NCI-H2227 treated with DMSO at 0.1 percent for 48 hours (cell line): ENCODE results near the gene GABPB2.
"Not testable (repeated sequence)": the region's sequence is repeated elsewhere in the genome, so short reads cannot be mapped to it uniquely, and the experiment has no call there.

Experiments
- DNase-seq: peaks from one replicate; lab custom pipeline; 2025; lab: John Stamatoyannopoulos, UW

Gene GABPB2

DNA sequence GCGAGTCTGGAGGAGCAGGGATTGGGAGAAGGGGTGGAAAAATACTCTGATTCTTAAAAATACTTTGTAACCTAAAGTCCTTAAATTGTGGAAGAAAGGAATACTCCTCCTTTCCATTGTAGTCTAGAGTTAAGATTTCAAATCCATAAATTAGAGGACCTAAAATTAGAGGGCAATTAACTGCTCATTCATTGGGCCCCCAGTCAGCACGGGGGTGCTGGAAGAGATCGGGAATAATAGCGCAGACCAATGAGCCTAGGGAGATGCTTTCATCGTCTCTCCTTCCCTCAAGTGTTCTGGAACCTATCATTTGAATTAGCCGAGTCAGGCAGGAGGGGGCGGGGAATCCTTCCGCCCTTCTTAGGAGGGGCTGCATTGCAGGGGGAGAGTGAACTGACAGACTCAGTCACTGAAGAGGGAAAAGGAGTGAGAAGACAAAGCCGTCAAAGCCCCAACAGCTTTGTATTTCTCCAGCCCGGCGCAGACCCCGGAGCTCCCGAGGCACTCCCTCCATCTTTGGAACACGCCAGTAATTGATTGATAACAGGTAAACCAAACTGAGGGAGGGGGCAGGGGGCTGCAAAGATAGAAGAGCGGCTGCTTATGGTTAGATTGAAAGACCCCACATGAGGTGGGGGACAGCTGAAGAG lies 10.4 kb upstream of the GABPB2 start, which contains the start of gene MLLT11:
Gene MLLT11 (plus strand): TSS at position 391 of the 650 bp plus-strand sequence. CDS start 6,828 bp downstream, outside the sequence.
- DNase-seq, result peak; percentile 89

DNA sequence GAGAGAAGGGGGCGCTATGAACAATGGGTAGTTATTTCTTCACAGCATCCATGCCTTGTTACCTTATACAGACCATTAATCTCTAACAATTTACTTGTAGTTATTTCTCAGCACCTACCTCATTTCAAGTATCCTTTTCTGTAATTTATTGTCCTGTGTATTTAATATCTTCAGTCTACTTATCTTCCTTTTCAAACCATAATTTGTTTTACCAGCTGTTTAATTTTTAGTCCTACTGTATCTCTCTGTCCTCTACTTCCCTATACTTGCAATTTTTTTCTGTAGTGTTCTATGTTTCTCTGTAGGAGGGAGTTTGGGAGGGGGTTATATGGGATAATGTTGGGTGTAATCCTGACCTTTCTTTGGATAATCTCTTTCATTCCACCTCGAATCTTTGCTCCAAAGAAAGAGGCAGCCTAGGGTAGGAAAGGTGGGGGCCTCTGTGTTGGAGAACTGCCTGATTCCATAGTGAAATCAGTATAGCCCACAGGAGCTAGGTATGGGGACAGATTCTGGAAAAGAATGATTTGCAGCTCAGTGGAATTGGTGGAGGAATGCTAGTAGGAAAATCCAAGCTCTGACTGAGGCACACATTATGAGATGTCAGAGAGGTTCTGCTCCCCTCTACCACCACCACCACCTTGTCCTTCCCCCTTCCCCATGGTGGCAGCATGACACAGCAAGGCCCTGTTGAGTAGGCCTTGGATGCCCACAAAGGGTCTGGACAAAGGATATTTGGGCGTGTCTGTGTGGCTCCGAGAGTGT lies 9.7 kb upstream of the GABPB2 start:
- DNase-seq, result peak; percentile 64

DNA sequence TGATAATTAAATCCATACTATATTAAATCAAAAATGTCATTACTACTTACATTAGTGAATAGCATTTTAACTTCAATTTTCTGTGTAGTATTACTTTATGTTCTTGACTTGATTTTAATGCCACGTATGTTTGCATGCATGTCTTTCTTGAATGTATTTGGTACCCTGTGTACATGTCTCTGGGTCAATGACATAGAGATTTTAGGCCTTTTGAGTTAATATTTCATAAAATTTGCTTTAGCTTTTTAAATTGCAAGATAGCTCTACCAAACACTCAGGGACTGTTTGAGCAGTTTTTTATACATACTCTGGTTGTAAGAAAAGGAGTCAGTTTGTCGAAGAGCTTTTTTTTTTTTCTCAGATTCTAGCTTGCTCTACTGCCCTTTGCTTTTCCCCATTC lies 8.9 kb upstream of the GABPB2 start:
- no peak for DNase-seq

DNA sequence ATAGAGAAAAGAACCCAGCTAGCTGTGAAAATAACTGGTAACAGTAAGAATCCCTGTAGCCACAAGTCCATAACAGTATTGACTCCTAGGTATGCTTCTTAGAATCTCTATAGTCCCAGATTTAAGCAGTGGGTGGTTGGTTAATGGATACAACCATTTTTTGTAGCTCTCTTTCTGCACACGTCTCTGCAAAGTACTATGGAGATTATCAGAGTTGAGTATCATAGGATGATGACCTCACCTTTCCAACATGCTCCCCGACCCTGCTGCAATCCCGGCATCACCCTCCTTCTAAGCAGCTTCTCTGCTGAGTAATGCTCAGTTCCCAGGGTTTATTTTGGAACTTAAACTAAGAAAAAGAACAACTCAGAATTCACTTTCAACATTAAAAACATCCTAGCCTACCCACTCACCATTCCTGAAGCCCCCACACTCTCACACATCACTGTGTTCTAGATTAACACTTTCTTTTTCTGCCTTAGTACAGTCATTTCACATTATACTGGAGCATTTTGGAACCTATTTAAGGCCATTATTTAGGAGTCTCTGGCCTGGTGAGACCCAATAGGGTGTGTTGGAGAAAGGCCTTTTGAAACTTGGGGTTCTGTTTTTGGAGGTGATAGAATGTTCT lies 7.7 kb upstream of the GABPB2 start:
- DNase-seq, result no peak

DNA sequence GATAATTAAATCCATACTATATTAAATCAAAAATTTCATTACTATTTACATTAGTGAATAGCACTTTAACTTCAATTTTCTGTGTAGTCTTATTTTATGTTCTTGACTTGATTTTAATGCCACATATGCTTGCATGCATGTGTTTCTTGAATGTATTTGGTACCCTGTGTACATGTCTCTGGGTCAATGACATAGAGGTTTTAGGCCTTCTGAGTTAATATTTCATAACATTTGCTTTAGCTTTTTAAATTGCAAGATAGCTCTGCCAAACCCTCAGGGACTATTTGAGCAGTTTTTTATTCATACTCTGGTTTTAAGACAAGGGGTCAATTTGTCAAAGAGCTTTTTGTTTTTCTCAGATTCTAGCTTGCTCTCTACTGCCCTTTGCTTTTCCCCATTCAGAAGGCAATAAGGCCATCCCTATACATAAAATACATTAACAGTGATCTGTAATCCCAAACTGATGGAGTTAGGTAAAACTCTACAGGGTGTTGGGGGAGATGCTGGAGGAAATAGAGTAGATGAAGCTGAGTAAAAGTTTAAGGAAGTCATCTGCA lies 5.4 kb upstream of the GABPB2 start:
- DNase-seq, result no peak

DNA sequence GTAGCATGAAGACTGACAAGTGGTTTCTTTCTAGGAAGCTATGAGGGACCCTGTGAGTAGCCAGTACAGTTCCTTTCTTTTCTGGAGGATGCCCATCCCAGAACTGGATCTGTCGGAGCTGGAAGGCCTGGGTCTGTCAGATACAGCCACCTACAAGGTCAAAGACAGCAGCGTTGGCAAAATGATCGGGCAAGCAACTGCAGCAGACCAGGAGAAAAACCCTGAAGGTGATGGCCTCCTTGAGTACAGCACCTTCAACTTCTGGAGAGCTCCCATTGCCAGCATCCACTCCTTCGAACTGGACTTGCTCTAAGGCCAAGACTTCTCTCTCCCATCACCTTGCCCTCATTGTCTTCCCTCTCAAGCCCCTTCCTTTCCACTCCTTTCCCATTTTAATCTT lies 3.4 kb upstream of the GABPB2 start:
- DNase-seq, result no peak

DNA sequence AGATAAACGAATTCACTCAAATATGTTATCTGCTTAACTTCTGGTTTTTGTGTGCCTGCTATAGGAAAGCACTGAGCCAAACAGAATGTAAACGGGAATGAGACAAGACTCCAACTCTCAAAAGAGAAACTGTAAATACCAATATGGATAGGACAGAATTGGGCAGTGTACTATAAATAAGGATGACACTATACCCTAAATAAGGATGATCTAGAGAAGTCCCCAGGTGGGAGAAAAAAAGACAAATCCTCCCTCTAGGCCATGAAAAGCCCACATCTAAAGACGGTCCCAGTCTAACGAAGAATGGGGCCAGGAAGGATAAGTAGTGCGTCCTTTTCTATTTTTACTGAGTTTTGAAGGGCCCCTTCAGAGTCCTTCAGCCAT lies 1.5 kb upstream of the GABPB2 start:
- DNase-seq, result no peak

DNA sequence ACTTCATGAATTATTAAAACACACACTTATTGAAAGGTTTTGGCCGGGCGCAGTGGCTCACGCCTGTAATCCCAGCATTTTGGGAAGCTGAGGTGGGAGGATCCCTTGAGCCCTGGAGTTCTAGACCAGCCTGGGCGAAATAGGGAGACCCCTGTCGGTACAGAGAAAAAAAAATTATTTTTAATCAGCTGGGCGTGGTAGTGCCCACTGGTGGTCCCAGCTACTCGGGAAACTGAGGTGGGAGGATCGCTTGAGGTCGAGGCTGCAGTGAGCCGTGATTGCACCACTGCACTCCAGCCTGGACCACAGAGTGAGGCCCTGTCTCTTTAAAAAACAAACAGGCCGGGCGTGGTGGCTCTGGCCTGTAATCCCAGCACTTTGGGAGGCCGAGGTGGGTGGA lies 1.7 kb downstream of the GABPB2 start:
- no peak for DNase-seq

DNA sequence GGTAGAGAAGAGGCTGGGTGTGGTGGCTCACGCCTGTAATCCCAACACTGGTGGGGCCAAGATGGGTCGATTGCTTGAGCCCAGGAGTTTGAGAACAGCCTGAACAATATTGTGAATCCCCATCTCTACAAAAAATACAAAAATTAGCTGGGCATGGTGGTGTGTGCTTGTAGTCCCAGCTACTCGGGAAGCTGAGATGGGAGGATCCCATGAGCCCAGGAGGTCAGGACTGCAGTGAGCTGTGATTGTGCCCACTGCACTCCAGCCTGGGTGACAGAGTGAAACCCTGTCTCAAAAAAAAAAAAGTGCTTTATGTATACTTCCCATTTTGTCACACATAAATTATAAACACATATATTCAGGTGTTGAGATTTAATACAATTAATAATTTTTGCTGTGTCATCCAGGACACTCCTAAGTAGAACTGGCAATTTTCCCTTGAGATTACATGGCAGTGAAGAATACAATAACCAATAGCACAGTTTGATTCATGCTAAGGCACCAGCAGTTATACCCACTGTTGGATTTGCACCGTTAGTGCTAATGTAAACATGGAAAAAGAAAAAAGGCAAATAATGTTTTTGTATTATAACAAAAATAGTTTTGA lies 15.5 kb downstream of the GABPB2 start:
- DNase-seq, result no peak

DNA sequence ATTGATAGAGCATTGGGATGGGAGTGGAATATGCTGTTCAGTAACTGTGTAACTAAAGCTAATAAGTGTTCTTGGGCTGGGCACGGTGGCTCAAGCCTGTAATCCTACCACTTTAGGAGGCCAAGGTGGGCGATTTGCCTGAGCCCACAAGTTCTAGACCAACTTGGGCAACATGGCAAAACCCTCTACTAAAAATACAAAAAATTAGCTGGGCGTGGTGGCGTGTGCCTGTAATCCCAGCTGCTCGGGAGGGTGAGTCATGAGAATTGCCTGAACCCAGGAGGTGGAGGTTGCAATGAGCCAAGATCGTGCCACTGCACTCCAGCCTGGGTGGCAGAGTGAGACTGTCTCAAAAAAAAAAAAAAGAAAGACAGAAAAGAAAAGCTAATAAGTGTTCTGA lies 26.9 kb downstream of the GABPB2 start:
- not testable (repeated sequence) for DNase-seq

DNA sequence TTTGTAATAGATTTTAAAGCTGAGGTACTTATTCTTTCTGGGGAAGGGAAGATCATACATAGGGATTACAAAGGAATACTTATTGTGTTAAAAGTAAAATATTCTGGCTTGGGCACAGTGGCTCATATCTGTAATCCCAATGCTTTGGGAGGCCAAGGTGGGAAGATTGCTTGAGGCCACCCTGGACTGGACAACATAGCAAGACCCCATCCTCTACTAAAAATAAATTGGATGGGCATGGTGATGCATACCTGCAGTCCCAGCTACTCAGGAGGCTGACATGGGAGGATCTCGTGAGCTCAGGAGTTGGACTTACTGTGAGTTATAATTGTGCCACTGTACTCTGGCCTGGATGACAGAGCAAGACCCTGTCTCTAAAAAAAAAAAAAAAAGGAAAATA lies 27.6 kb downstream of the GABPB2 start:
- no peak for DNase-seq

DNA sequence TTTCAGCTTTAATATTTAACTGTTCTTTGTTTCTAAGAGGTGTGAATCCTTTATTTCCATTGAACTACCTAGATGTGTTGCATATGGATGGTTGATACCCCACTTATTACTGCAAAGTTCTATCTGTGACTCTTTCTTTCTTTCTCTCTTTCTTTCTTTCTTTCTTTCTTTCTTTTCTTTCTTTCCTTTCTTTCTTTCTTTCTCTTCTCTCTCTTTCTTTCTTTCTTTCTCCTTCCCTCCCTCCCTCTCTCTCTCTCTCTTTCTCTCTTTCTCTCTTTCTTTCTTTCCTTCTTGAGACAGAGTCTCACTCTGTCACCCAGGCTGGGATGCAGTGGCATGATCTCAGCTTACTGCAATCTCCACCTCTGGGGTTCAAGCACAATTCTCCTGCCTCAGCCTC lies 34.1 kb downstream of the GABPB2 start:
- DNase-seq, result no peak

DNA sequence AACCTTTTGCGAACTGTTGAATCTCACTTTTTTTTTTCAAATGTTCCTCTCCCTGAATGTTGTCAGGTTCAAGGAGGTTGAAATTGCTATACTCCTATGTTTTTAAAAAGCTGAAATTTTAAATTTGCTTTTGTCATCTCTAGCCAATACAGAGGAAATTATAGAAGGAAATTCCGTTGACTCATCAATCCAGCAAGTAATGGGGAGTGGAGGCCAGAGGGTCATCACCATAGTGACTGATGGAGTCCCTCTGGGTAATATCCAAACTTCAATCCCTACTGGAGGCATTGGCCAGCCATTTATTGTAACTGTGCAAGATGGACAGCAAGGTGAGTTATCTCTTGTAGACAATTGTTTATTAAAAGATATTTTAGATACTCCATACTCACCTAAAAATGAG lies 36.3 kb downstream of the GABPB2 start:
- no peak for DNase-seq

DNA sequence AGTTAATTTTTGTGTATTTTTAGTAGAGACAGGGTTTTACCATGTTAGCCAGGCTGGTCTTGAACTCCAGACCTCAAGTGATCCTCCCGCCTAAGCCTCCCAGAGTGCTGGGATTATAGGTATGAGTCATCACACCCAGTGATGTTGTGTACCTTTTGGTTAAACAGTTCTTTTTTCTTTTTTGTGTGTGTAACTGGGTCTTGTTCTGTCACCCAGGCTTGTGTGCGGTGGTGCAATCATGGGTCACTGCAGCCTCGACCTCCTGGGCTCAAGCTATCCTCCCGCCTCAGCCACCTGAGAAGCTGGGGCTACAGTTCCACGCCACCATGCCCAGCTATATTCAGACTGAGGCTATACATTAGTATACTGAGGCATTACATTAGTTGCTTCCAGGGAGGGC lies 37.8 kb downstream of the GABPB2 start:
- DNase-seq, result no peak

DNA sequence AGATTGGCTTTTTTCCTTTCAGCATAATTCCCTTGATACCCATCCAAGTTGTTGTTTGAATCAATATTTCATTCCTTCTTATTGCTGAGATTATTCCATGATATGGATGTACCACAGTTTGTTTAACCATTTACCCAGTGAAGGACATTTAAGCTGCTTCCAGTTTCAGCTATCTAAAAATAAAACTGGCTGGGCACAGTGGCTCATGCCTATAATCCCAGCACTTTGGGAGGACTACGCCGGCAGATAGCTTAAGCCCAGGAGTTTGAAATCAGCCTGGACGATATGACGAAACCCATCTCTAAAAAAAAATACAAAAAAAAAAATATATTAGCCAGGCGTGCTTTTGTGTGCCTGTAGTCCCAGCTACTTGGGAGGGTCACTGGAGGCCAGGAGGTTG lies 43.3 kb downstream of the GABPB2 start:
- no peak for DNase-seq

DNA sequence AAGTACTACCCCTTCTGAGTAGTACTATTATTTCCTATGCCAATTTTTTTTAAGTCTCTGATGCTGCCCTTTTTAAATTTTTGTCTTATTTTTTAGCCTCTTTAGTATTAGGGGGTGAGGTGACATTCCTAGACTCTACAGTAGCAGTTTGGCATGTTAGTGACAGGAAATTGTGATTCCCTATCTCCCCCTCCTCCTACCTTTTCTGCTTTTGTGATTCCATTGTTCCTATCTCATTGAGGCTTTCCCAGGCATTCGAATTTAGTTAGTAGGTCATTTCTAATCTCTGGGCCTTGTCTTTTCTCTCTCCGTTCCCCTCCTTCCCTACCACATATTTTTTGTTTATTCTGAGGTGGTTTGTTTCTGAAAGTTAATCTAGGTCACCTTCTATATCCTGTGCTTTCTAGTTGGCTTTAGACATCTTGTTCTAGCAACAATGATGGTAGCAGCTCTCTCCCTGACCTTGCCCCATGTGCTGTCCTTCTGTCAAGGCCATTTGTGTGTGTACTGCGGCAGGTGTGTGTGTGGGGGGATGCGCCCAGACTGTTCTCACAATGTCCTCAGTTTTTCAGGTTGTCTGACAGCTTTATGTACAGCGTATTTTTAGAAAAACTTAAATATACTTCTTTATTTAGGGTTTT lies 54.3 kb downstream of the GABPB2 start:
- DNase-seq, result no peak

DNA sequence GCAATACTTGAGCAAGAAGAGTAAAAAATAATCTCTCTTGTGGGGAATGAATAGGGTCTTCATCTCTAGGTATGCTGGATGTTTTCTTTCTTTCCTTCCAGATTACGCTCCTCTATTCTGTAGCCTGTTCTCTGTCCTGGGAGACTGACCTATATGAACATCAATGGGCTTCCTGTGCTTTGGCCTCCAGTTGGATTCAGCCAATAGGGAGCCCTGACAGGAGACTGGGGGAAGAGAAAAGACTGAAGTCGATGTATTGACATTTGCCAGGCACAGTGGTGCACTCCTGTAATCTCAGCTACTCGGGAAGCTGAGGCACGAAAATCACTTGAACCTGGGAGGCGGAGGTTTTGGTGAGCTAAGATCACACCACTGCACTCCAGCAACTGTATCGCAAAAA lies 58.2 kb downstream of the GABPB2 start:
- no peak for DNase-seq

DNA sequence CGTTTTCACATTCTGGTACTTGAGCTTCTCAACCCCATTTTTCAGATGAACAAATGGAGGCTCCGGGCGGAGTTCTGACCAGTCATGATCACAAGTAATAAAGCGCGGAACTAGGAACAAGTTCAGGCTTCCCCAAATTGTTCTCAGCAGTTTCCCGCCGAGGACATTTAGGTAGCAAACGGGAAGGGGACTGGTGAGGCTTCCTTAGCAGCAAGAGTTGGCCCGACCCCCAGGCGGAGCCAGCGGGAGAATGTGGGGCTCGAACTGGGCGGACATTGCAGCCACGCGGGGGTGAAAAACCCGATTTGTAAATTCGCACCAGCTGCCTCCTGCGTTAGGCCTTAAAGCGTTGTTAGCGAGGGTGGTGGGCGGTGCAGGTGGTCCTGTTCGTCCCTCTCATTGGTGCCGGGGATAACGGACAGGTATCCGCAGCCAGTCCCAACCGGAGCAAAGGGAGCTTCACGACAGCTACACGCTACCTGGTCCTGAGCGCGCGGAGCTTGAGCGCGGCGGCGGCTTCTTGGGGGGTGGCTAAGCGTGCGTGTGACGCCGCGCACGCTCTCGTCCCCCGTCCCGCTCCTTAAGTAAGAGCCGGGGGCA lies 60.5 kb downstream of the GABPB2 start:
- DNase-seq, result no peak

DNA sequence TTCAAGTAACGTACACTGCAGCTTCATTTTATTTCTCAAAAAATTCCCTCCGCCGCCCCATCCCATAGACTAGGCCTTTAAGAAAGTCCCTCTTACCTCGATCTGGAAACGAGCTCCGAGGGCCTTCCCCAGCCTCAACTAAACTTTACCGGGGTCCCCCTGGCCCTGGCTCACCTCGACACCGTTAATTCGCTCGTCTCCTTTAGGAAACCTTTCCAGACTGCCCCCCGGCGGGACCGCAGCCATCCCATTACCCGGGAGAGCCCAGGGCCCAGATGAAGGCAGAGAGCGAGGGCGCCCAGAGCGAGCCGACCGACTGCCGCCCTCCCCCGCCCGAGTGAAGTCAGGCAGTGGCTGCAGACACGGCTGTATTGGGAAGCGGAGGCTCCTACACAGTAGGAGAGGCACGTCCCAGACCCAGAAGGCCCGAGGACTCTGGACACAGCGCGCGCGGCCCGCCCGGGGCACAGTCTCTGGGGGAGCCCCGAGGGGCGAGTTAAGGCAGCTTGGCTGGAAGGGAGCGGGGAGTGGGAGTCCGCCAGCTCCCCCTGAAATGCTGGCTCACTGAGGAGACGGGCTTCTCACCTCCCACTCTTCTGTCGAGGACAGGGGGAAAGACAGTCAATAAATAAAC lies 61.3 kb downstream of the GABPB2 start:
- DNase-seq, result no peak

DNA sequence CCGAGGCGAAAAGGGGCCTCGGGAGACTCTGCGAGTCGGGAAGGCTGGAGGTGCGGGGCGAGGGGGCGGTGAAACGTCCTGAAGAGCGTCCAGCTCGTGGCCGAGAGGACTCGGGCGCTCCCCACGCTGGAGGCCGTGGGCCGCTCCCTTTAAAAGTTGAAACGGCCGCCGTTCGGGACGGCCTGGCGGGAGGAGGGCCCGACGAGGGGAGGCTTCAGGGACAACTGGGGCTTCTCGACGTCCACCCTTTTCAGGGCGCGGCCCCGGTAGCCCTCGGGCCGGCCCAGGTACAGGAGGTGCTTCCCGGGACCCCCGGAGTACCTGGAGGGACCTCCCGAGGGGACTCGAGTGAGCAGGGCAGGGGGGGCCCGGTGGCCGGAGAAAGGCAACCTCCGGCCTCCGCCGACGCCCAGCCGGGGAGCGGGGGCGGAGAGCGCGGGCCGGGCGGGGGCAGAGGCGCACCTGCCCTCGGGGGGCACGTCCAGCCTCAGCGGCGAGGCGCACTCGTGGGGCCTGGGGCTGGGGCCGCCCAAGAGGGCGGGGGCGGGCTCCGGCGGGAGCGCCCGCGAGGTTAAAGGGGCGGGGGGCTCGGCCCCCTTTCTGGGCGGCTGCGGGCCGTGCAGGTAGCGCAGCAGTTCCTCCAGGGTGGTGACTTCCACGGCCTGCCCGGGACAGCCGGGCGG lies 61.9 kb downstream of the GABPB2 start:
- no peak for DNase-seq
